Activated T-cell treated with anti-CD3 and anti-CD28 coated beads, Interleukin-2, amount 50 U/mL, for 72 hours (primary cell): Measurements from ENCODE around the gene FRMPD1. TPM values are rescaled to one million over a fixed set of nuclear protein-coding genes. Genes with fewer than 3 reads are reported as not detected.
A peak's percentile ranks its signal among the peaks of the same experiment; 100 is the strongest.

Source experiments
- ATAC-seq, 2 donors: fragments of 150-1000 bp; cut with Tn5 transposase; replicated peaks in 1 of 2; 2 replicates each; pipeline ENCODE4 v1.10.0; 2021; ENCODE audit warnings: moderate library complexity in 2 of 2, mild to moderate bottlenecking in 1 of 2
- DNase-seq, 2 donors: peaks; one replicate each; pipeline ENCODE4 v3.0.0; 2021 to 2022; ENCODE audit warnings: mixed read lengths in 1 of 2
- H3K27ac Mint-ChIP-seq: one replicate; pipeline ENCODE4 v1.8.0; 2022; ENCODE audit warnings: mild to moderate bottlenecking, moderate library complexity, mixed read lengths
- H3K27me3 Mint-ChIP-seq: one replicate; pipeline ENCODE4 v1.8.0; 2022; ENCODE audit warnings: low read depth, mixed read lengths
- H3K36me3 Mint-ChIP-seq, 2 donors: one replicate each; pipeline ENCODE4 v1.8.0; 2022; ENCODE audit warnings: mixed read lengths in 2 of 2, mild to moderate bottlenecking in 1 of 2; ENCODE audit not compliant: insufficient read depth in 2 of 2
- H3K4me1 Mint-ChIP-seq: one replicate; pipeline ENCODE4 v1.8.0; 2022; ENCODE audit warnings: low read depth, mixed read lengths
- H3K4me3 Mint-ChIP-seq, 2 donors: one replicate each; pipeline ENCODE4 v1.8.0; 2022; ENCODE audit warnings: mild to moderate bottlenecking in 2 of 2, mixed read lengths in 2 of 2, moderate library complexity in 2 of 2
- H3K9me3 Mint-ChIP-seq, 2 donors: one replicate each; pipeline ENCODE4 v1.8.0; 2022; ENCODE audit warnings: mixed read lengths in 2 of 2
- total RNA-seq, 2 donors: library from RNA; stranded (reverse); gene quantifications; one replicate each; pipeline ENCODE4 v1.2.3, GENCODE V29; 2022

Gene FRMPD1
- total RNA-seq, 2 donors from 2014 or later: not detected

GRCh38 chr9:37705787-37706186 lies 55.0 kb downstream of the FRMPD1 start:
- no peak for DNase-seq
- Mint-ChIP-seq H3K4me1 (peaks cover 13% of the 10 kb centered on the region), H3K4me3 (no peak overlapping the region), H3K36me3 (no peaks in the 10 kb centered on the region), H3K27ac (no peak overlapping the region), H3K27me3 (peaks cover 57% of the 10 kb centered on the region), H3K9me3 (no peaks in the 10 kb centered on the region)
- peak; percentile 11 to 15 for ATAC-seq

- DNase-seq (no peak), ATAC-seq (peak; percentile 67 to 72)
- Mint-ChIP-seq H3K4me3 (no peak overlapping the region), H3K36me3 (no peaks in the 10 kb centered on the region), H3K27ac (no peak overlapping the region), H3K9me3 (no peaks in the 10 kb centered on the region), H3K4me1 (peaks cover 13% of the 10 kb centered on the region), H3K27me3 (peaks cover 52% of the 10 kb centered on the region)
These were observed 55.5 kb downstream of the FRMPD1 start for GRCh38 chr9:37706290-37706689.

GRCh38 chr9:37707748-37708147 lies 57.0 kb downstream of the FRMPD1 start:
- Mint-ChIP-seq H3K4me1 (peaks cover 13% of the 10 kb centered on the region), H3K4me3 (no peak overlapping the region), H3K27me3 (peaks cover 37% of the 10 kb centered on the region), H3K36me3 (no peaks in the 10 kb centered on the region), H3K27ac (no peak overlapping the region), H3K9me3 (no peaks in the 10 kb centered on the region)
- DNase-seq: no peak
- no peak for ATAC-seq

GRCh38 chr9:37710046-37710445 lies 59.3 kb downstream of the FRMPD1 start:
- DNase-seq: no peak
- peaks cover 33% of the 10 kb centered on the region for H3K27me3 Mint-ChIP-seq
- no peak for ATAC-seq

GRCh38 chr9:37715260-37715659 lies 64.5 kb downstream of the FRMPD1 start:
- no peaks in the 10 kb centered on the region for H3K4me1 Mint-ChIP-seq
- DNase-seq (no peak), ATAC-seq (no peak)
- H3K9me3 Mint-ChIP-seq: no peaks in the 10 kb centered on the region
- H3K36me3 Mint-ChIP-seq: no peaks in the 10 kb centered on the region
- H3K4me3 Mint-ChIP-seq: no peak overlapping the region
- H3K27me3 Mint-ChIP-seq: peaks cover 16% of the 10 kb centered on the region
- no peak overlapping the region for H3K27ac Mint-ChIP-seq

More at GRCh38 chr9:37710046-37710445, 59.3 kb downstream of the FRMPD1 start:
- Mint-ChIP-seq H3K9me3 (no peaks in the 10 kb centered on the region), H3K27ac (no peak overlapping the region), H3K4me3 (no peak overlapping the region), H3K4me1 (peaks cover 13% of the 10 kb centered on the region), H3K36me3 (no peaks in the 10 kb centered on the region)

GRCh38 chr9:37715991-37716505 lies 65.3 kb downstream of the FRMPD1 start:
- no peaks in the 10 kb centered on the region for H3K4me1 Mint-ChIP-seq
- no peak for ATAC-seq
- no peak for DNase-seq
- no peaks in the 10 kb centered on the region for H3K36me3 Mint-ChIP-seq
- H3K27ac Mint-ChIP-seq: no peak overlapping the region
- H3K27me3 Mint-ChIP-seq: peaks cover 16% of the 10 kb centered on the region
- no peak overlapping the region for H3K4me3 Mint-ChIP-seq
- no peaks in the 10 kb centered on the region for H3K9me3 Mint-ChIP-seq

- Mint-ChIP-seq H3K4me1 (no peaks in the 10 kb centered on the region), H3K4me3 (no peak overlapping the region), H3K36me3 (no peaks in the 10 kb centered on the region), H3K27ac (no peak overlapping the region), H3K27me3 (peaks cover 16% of the 10 kb centered on the region), H3K9me3 (no peaks in the 10 kb centered on the region)
- no peak for ATAC-seq
- no peak for DNase-seq
These were observed 68.8 kb downstream of the FRMPD1 start for GRCh38 chr9:37719526-37719925.

- peaks cover 11% of the 10 kb centered on the region for H3K27me3 Mint-ChIP-seq
- DNase-seq: no peak
- H3K9me3 Mint-ChIP-seq: peaks cover 0 to 1% of the 10 kb centered on the region in 2 donors
- no peak overlapping the region for H3K4me3 Mint-ChIP-seq
- H3K36me3 Mint-ChIP-seq: no peaks in the 10 kb centered on the region
- no peak for ATAC-seq
- H3K27ac Mint-ChIP-seq: no peak overlapping the region
- H3K4me1 Mint-ChIP-seq: no peaks in the 10 kb centered on the region
These were observed 76.3 kb downstream of the FRMPD1 start for GRCh38 chr9:37727013-37727412.

GRCh38 chr9:37729499-37729898 lies 78.7 kb downstream of the FRMPD1 start:
- H3K9me3 Mint-ChIP-seq: peaks cover 0 to 1% of the 10 kb centered on the region in 2 donors
- H3K4me1 Mint-ChIP-seq: no peaks in the 10 kb centered on the region
- ATAC-seq: no peak
- peaks cover 18% of the 10 kb centered on the region for H3K27me3 Mint-ChIP-seq
- no peaks in the 10 kb centered on the region for H3K36me3 Mint-ChIP-seq
- no peak overlapping the region for H3K4me3 Mint-ChIP-seq
- DNase-seq: no peak
- no peak overlapping the region for H3K27ac Mint-ChIP-seq

- ATAC-seq (no peak), DNase-seq (no peak)
- H3K27me3 Mint-ChIP-seq: peaks cover 18% of the 10 kb centered on the region
- no peak overlapping the region for H3K4me3 Mint-ChIP-seq
- no peak overlapping the region for H3K27ac Mint-ChIP-seq
- peaks cover 0 to 1% of the 10 kb centered on the region in 2 donors for H3K9me3 Mint-ChIP-seq
- H3K36me3 Mint-ChIP-seq: no peaks in the 10 kb centered on the region
- no peaks in the 10 kb centered on the region for H3K4me1 Mint-ChIP-seq
These were observed 79.5 kb downstream of the FRMPD1 start for GRCh38 chr9:37730256-37730655.

GRCh38 chr9:37730839-37731238 lies 80.1 kb downstream of the FRMPD1 start:
- no peaks in the 10 kb centered on the region for H3K36me3 Mint-ChIP-seq

GRCh38 chr9:37732086-37732741 lies 81.5 kb downstream of the FRMPD1 start:
- DNase-seq (no peak), ATAC-seq (no peak)
- H3K36me3 Mint-ChIP-seq: no peaks in the 10 kb centered on the region
- no peak overlapping the region for H3K4me3 Mint-ChIP-seq
- H3K27me3 Mint-ChIP-seq: peaks cover 11% of the 10 kb centered on the region
- no peak overlapping the region for H3K27ac Mint-ChIP-seq
- H3K4me1 Mint-ChIP-seq: no peaks in the 10 kb centered on the region
- peaks cover 0 to 1% of the 10 kb centered on the region in 2 donors for H3K9me3 Mint-ChIP-seq

More at GRCh38 chr9:37730839-37731238, 80.1 kb downstream of the FRMPD1 start:
- H3K27me3 Mint-ChIP-seq: peaks cover 18% of the 10 kb centered on the region
- ATAC-seq: no peak
- H3K4me3 Mint-ChIP-seq: no peak overlapping the region
- H3K27ac Mint-ChIP-seq: no peak overlapping the region
- H3K9me3 Mint-ChIP-seq: peaks cover 0 to 1% of the 10 kb centered on the region in 2 donors
- no peaks in the 10 kb centered on the region for H3K4me1 Mint-ChIP-seq
- no peak for DNase-seq

- no peaks in the 10 kb centered on the region for H3K36me3 Mint-ChIP-seq
- H3K4me1 Mint-ChIP-seq: no peaks in the 10 kb centered on the region
- no peak overlapping the region for H3K27ac Mint-ChIP-seq
- ATAC-seq (no peak), DNase-seq (no peak)
- H3K4me3 Mint-ChIP-seq: no peak overlapping the region
- H3K27me3 Mint-ChIP-seq: peaks cover 6% of the 10 kb centered on the region
- H3K9me3 Mint-ChIP-seq: peaks cover 0 to 1% of the 10 kb centered on the region in 2 donors
These were observed 82.2 kb downstream of the FRMPD1 start for GRCh38 chr9:37732952-37733351.

GRCh38 chr9:37739222-37739621 lies 88.5 kb downstream of the FRMPD1 start:
- DNase-seq: no peak
- Mint-ChIP-seq H3K27ac (no peak overlapping the region), H3K36me3 (no peaks in the 10 kb centered on the region), H3K9me3 (no peaks in the 10 kb centered on the region), H3K4me1 (no peaks in the 10 kb centered on the region), H3K4me3 (no peak overlapping the region), H3K27me3 (no peaks in the 10 kb centered on the region)
- no peak for ATAC-seq
